Hepatocyte (in vitro differentiated cells): ENCODE results near the gene CBR4. TPM values are rescaled to one million over a fixed set of nuclear protein-coding genes. Genes with fewer than 3 reads are reported as not detected.
"Not testable (repeated sequence)": the region's sequence is repeated elsewhere in the genome, so short reads cannot be mapped to it uniquely, and the experiment has no call there.

Experiments
- DNase-seq: peaks from one replicate; pipeline ENCODE4 v3.0.0-alpha.2; 2016; ENCODE audit warnings: low spot score
- H2AFZ ChIP-seq: fragments of 200-600 bp; sonication (generic); 2 replicates; pipeline ENCODE4 v1.6.0; 2016; ENCODE audit warnings: antibody characterized with exemption, mild to moderate bottlenecking
- H3K27ac ChIP-seq: fragments of 200-600 bp; sonication (generic); 2 replicates; pipeline ENCODE4 v1.5.1; 2016; ENCODE audit warnings: mild to moderate bottlenecking
- H3K27me3 ChIP-seq: fragments of 200-600 bp; sonication (generic); 2 replicates; pipeline ENCODE4 v1.6.1; 2016
- H3K36me3 ChIP-seq: fragments of 200-600 bp; sonication (generic); replicated peaks from 2 replicates; pipeline ENCODE4 v1.5.1; 2016; ENCODE audit warnings: low read depth; ENCODE audit not compliant: insufficient read depth
- H3K4me1 ChIP-seq: fragments of 200-600 bp; sonication (generic); 2 replicates; pipeline ENCODE4 v1.5.1; 2016; ENCODE audit warnings: mild to moderate bottlenecking, moderate library complexity; ENCODE audit not compliant: insufficient read depth
- H3K4me2 ChIP-seq: fragments of 200-600 bp; sonication (generic); 2 replicates; pipeline ENCODE4 v1.6.0; 2016
- H3K4me3 ChIP-seq: fragments of 200-600 bp; sonication (generic); 2 replicates; pipeline ENCODE4 v1.5.1; 2016; ENCODE audit warnings: mild to moderate bottlenecking
- H3K79me2 ChIP-seq: fragments of 200-600 bp; sonication (generic); 2 replicates; pipeline ENCODE4 v1.6.0; 2017; ENCODE audit warnings: mild to moderate bottlenecking
- H3K9me2 ChIP-seq: fragments of 200-600 bp; sonication (generic); replicated peaks from 2 replicates; pipeline ENCODE4 v1.6.0; 2017; ENCODE audit warnings: mild to moderate bottlenecking; ENCODE audit not compliant: insufficient read depth
- H3K9me3 ChIP-seq: fragments of 200-600 bp; sonication (generic); 2 replicates; pipeline ENCODE4 v1.5.1; 2016; ENCODE audit warnings: low read depth, mild to moderate bottlenecking
- H4K20me1 ChIP-seq: fragments of 200-600 bp; sonication (generic); 2 replicates; pipeline ENCODE4 v1.6.0; 2016; ENCODE audit warnings: mild to moderate bottlenecking; ENCODE audit not compliant: insufficient read depth, poor library complexity, severe bottlenecking
- EZH2 ChIP-seq: fragments of 200-600 bp; sonication (generic); IDR thresholded peaks from 2 replicates; pipeline ENCODE4 v1.6.1; 2016; ENCODE audit warnings: antibody characterized with exemption, mild to moderate bottlenecking, borderline replicate concordance
- EZH2phosphoT487 ChIP-seq: fragments of 200-600 bp; sonication (generic); IDR thresholded peaks from one replicate; pipeline ENCODE4 v1.6.1; 2018; ENCODE audit warnings: antibody characterized with exemption, mild to moderate bottlenecking, low read depth, moderate library complexity; ENCODE audit not compliant: unreplicated experiment, severe bottlenecking
- WGBS: methylation state at CpG from one replicate; pipeline ENCODE4 v1.1.6; 2016; ENCODE audit warnings: low lambda C conversion rate; ENCODE audit errors: missing lambda C conversion rate; 5-methylcytosine and 5-hydroxymethylcytosine counted together
- polyA plus RNA-seq: library from polyadenylated mRNA; unstranded; fragments of >200 nt; fragmentation: Nextera tagmentation; extraction: Ambion mirVana; gene quantifications from 2 replicates; pipeline ENCODE4 v1.2.1, GENCODE V29; 2016
- total RNA-seq: library from RNA; depleted of rRNA; stranded (reverse); fragments of >200 nt; gene quantifications from 2 replicates; pipeline ENCODE4 v1.2.3, GENCODE V29; 2014
- TF ChIP-seq, protein P1 (sequence below): fragments of 200-600 bp; sonication (generic); IDR thresholded peaks from 2 replicates; pipeline ENCODE4 v1.5.1; 2016; ENCODE audit warnings: antibody characterized with exemption, mild to moderate bottlenecking; ENCODE audit not compliant: poor library complexity

CBR4 gene
- total and polyA plus RNA-seq, 2 experiments from 2014 or later, result 18.5 to 26.9 TPM

- Histone ChIP-seq H3K4me2 (no peak overlapping the region), H3K4me3 (no peak overlapping the region), H4K20me1 (no peaks in the 10 kb centered on the region), H3K27ac (no peak overlapping the region), H3K4me1 (no peaks in the 10 kb centered on the region), H3K27me3 (no peaks in the 10 kb centered on the region), H3K9me2 (no peaks in the 10 kb centered on the region), H3K9me3 (no peaks in the 10 kb centered on the region), H2AFZ (no peak overlapping the region), H3K79me2 (no peaks in the 10 kb centered on the region), H3K36me3 (no peaks in the 10 kb centered on the region)
- no peak for DNase-seq
- TF ChIP-seq, protein P1, sequence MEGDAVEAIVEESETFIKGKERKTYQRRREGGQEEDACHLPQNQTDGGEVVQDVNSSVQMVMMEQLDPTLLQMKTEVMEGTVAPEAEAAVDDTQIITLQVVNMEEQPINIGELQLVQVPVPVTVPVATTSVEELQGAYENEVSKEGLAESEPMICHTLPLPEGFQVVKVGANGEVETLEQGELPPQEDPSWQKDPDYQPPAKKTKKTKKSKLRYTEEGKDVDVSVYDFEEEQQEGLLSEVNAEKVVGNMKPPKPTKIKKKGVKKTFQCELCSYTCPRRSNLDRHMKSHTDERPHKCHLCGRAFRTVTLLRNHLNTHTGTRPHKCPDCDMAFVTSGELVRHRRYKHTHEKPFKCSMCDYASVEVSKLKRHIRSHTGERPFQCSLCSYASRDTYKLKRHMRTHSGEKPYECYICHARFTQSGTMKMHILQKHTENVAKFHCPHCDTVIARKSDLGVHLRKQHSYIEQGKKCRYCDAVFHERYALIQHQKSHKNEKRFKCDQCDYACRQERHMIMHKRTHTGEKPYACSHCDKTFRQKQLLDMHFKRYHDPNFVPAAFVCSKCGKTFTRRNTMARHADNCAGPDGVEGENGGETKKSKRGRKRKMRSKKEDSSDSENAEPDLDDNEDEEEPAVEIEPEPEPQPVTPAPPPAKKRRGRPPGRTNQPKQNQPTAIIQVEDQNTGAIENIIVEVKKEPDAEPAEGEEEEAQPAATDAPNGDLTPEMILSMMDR, result no peak
- TF ChIP-seq EZH2phosphoT487 (no peak), EZH2 (no peak)
- 87% methylated on average over 3 of the region's 3 CpGs for WGBS
Measured at GRCh38 chr4:169037506-169037905, 27.5 kb upstream of the CBR4 start.

DNA sequence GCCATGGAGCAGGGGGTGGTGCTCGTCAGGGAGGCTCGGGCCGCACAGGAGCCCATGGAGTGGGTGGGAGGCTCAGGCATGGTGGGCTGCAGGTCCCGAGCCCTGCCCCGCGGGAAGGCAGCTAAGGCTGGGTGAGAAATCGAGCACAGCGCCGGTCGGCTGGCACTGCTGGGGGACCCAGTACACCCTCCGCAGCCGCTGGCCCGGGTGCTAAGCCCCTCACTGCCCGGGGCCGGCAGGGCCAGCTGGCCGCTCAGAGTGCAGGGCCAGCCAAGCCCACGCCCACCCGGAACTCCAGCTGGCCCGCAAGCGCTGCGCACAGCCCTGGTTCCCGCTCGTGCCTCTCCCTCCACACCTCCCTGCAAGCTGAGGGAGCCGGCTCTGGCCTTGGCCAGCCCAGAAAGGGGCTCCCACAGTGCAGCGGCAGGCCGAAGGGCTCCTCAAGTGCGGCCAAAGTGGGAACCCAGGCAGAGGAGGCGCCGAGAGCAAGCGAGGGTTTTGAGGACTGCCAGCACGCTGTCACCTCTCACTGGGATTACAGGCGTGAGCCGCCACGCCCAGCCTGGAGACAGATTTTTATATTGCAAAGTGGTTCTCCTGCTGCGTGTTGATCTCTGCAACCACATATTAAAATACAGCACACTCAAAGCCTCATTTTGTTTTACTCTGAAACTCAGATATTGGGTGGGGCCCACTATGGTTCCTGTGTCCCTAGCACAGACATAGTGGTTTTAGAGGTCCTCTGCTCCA lies 26.0 kb upstream of the CBR4 start:
- 98% methylated on average over 23 of the region's 35 CpGs for WGBS
- H3K36me3 ChIP-seq, H4K20me1 ChIP-seq, H2AFZ ChIP-seq, H3K9me2 ChIP-seq, H3K4me1 ChIP-seq, H3K9me3 ChIP-seq, H3K4me2 ChIP-seq, H3K4me3 ChIP-seq, H3K27ac ChIP-seq, H3K27me3 ChIP-seq, H3K79me2 ChIP-seq, DNase-seq: not testable (repeated sequence)

DNA sequence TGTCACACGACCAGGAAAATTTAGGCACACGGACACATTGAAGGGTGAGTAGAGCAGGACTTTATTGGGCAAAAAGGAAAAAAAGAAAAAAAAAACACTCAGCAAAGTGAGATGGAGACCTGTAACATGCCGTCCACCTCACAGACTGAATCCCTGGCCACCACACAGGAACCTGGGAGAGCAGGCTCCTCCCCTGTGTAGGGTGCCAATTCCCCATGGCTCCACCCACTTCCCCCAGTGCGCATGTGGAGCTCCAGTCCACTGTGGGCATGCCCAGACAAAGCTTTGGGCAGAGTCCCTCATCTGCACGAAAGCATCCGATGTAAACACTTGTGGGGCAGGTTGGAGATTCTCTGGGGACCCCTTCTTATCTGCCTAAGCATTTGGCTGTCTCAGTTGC lies 23.6 kb upstream of the CBR4 start:
- Histone ChIP-seq H3K27ac (no peak overlapping the region), H3K4me3 (no peak overlapping the region), H3K9me2 (no peaks in the 10 kb centered on the region), H3K4me2 (no peak overlapping the region), H2AFZ (no peak overlapping the region), H3K27me3 (no peaks in the 10 kb centered on the region), H4K20me1 (no peaks in the 10 kb centered on the region), H3K4me1 (no peaks in the 10 kb centered on the region), H3K79me2 (no peaks in the 10 kb centered on the region), H3K9me3 (no peaks in the 10 kb centered on the region), H3K36me3 (no peaks in the 10 kb centered on the region)
- TF ChIP-seq EZH2phosphoT487, result no peak
- TF ChIP-seq, protein P1, result no peak
- TF ChIP-seq EZH2, result no peak
- 93% methylated on average over 6 of the region's 6 CpGs for WGBS
- no peak for DNase-seq

DNA sequence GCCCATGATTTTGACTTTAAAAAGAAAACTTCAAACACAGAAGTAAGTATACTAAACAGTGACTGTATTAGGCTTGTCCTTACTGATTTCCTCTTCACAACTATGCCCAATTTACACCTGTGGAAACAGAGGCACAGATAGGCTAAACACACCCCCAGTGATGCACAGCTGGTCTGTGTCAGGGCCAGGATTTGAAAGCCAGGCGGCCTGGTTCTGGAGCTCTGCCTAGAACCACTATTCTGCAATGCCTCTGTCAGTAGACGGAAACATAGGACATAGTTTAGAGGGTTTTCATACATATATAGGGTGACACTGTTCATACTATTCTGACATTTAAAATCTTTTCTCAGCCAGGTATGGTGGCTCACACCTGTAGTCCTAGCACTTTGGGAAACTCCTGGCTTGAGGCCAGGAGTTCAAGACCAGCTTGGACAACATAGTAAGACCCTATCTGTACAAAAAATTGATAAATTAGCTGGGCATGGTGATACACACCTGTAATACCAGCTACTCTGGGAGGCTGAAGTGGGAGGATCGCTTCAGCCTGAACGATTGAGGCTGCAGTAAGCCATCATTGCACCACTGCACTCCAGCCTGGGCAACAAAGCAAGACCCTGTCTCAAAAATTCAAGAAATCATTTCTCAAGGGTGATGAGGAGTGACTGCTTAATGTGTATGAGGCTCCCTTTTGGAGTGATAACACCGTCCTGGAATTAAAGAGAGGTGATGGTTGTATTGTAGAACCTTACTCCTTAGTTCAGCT lies 23.0 kb upstream of the CBR4 start:
- no peak overlapping the region for H3K27ac ChIP-seq
- no peaks in the 10 kb centered on the region for H3K27me3 ChIP-seq
- no peaks in the 10 kb centered on the region for H3K36me3 ChIP-seq
- TF ChIP-seq EZH2phosphoT487 (no peak), EZH2 (no peak)
- TF ChIP-seq, protein P1, result no peak
- no peak overlapping the region for H3K4me3 ChIP-seq
- no peak overlapping the region for H2AFZ ChIP-seq
- H4K20me1 ChIP-seq, result no peaks in the 10 kb centered on the region
- no peaks in the 10 kb centered on the region for H3K9me3 ChIP-seq
- H3K9me2 ChIP-seq, result no peaks in the 10 kb centered on the region
- DNase-seq, result no peak
- no peaks in the 10 kb centered on the region for H3K79me2 ChIP-seq
- no peaks in the 10 kb centered on the region for H3K4me1 ChIP-seq
- H3K4me2 ChIP-seq, result no peak overlapping the region
- 92% methylated on average over 5 of the region's 5 CpGs for WGBS
